Non-pigmented ciliary epithelial cell (primary cell): ENCODE measurements around the gene SIRPG.
"Not testable (repeated sequence)": the region's sequence is repeated elsewhere in the genome, so short reads cannot be mapped to it uniquely, and the experiment has no call there.

Experiments
- DNase-seq: peaks from one replicate; pipeline ENCODE4 v3.0.0-alpha.2; 2010; ENCODE audit warnings: low read depth

The SIRPG gene

GRCh38 chr20:1635291-1635979 lies 22.1 kb downstream of the SIRPG start:
- no peak for DNase-seq

- no peak for DNase-seq
These were observed 24.0 kb downstream of the SIRPG start for GRCh38 chr20:1633535-1633934.

- DNase-seq, result no peak
These were observed 25.4 kb downstream of the SIRPG start for GRCh38 chr20:1632178-1632577.

GRCh38 chr20:1631309-1632151 lies 26.0 kb downstream of the SIRPG start:
- no peak for DNase-seq

GRCh38 chr20:1630186-1630585 lies 27.4 kb downstream of the SIRPG start:
- DNase-seq, result no peak

GRCh38 chr20:1629321-1629720 lies 28.3 kb downstream of the SIRPG start:
- DNase-seq, result no peak

GRCh38 chr20:1628621-1629020 lies 29.0 kb downstream of the SIRPG start:
- DNase-seq, result no peak

- DNase-seq, result no peak
These were observed 30.4 kb downstream of the SIRPG start for GRCh38 chr20:1627200-1627550.

- no peak for DNase-seq
These were observed 30.9 kb downstream of the SIRPG start for GRCh38 chr20:1626528-1627199.

GRCh38 chr20:1625083-1625690 lies 32.4 kb downstream of the SIRPG start:
- DNase-seq, result no peak

- DNase-seq, result no peak
These were observed 33.9 kb downstream of the SIRPG start for GRCh38 chr20:1623501-1624205.

GRCh38 chr20:1622450-1622849 lies 35.1 kb downstream of the SIRPG start:
- no peak for DNase-seq

- no peak for DNase-seq
These were observed 36.3 kb downstream of the SIRPG start for GRCh38 chr20:1621316-1621715.

- DNase-seq, result no peak
These were observed 37.6 kb downstream of the SIRPG start, which contains the start of gene SIRPB1 for GRCh38 chr20:1619861-1620444. Gene SIRPB1, minus strand, starts transcription at chr20:1620009. Its CDS starts 65 bp downstream, at chr20:1619944.

- DNase-seq, result no peak
These were observed 38.5 kb downstream of the SIRPG start for GRCh38 chr20:1618954-1619540.

- DNase-seq, result no peak
These were observed 39.1 kb downstream of the SIRPG start for GRCh38 chr20:1618479-1618878.

- no peak for DNase-seq
These were observed 40.6 kb downstream of the SIRPG start for GRCh38 chr20:1616858-1617434.

GRCh38 chr20:1610404-1610803 lies 47.2 kb downstream of the SIRPG start:
- not testable (repeated sequence) for DNase-seq

GRCh38 chr20:1608678-1609347 lies 48.8 kb downstream of the SIRPG start:
- DNase-seq, result not testable (repeated sequence)

- no peak for DNase-seq
These were observed 56.8 kb downstream of the SIRPG start for GRCh38 chr20:1600736-1601135.
